Lower leg skin (tissue), 4 donors: ENCODE data around the gene PDE6B. TPM values are rescaled to one million over a fixed set of nuclear protein-coding genes. Genes with fewer than 3 reads are reported as not detected.

Experiments
- DNase-seq, 2 donors: peaks; one replicate each; pipeline ENCODE4 v3.0.0-alpha.2; 2019; ENCODE audit warnings: low spot score in 2 of 2
- H3K4me3 ChIP-seq: fragments of 200-600 bp; sonication (generic); 2 replicates; pipeline ENCODE4 v1.5.1; 2017; ENCODE audit warnings: mild to moderate bottlenecking, low read depth; ENCODE audit not compliant: poor library complexity, severe bottlenecking
- POLR2A ChIP-seq, 2 donors: fragments of 450-650 bp; IDR thresholded peaks; one replicate each; pipeline ENCODE4 v1.6.1; 2016 to 2017; ENCODE audit warnings: antibody characterized with exemption in 2 of 2, mild to moderate bottlenecking in 1 of 2, moderate library complexity in 1 of 2
- WGBS, 2 donors: methylation state at CpG; one replicate each; pipeline ENCODE4 v1.1.5; 2018; 5-methylcytosine and 5-hydroxymethylcytosine counted together
- intact Hi-C: fragments of 100-400 bp; cut with DNase I; formaldehyde crosslinking; loops from one replicate; pipeline ENCODE4 v1.15.0; 2023; ENCODE audit warnings: low total_unique reads
- total RNA-seq, 4 donors: library from RNA; depleted of rRNA; stranded (reverse); fragments of >200 nt; gene quantifications; one replicate each; pipeline ENCODE4 v1.1.0, GENCODE V29; 2016
- TF ChIP-seq, protein P1 (sequence below), 3 donors: fragments of 450-650 bp; IDR thresholded peaks; one replicate each; pipeline ENCODE4 v1.5.1; 2016; ENCODE audit warnings: antibody characterized with exemption in 3 of 3, mild to moderate bottlenecking in 3 of 3, moderate library complexity in 2 of 3

Gene PDE6B
- total RNA-seq, 4 donors from 2014 or later, result 0.59 to 1.5 TPM; not detected in 2

DNA sequence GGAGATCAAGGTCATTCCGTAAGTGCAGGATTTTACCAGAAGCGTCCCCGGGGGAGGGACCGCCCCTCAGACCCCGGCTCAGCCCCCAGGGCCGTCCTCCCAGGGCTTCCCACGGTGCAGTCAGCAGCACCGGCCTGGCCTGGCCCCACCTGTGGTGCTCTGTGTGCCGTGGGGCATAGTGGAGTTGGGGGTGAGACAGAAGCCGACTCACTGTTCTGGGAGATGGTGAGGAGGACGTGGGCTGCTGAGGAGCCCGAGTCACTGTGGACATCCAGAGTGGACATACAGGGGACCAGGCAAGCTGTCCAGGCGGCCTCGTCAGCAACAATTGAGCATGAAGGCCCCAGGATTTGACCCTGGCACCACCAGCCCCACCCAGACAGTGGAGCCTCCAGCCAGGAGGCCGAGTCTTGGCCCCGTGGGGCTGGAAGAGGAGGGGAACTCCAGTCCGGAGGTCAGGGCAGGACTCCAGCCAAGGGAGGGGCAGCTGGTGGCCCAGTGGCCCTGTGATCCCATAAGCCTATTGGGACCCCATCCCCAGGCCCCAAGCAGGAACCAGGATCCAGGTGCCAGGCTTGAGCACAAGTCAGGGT is 29.6 kb downstream of the PDE6B start:
- H3K4me3 ChIP-seq, result no peak overlapping the region
- WGBS, 2 donors, result 53 to 61% methylated on average over 9 to 17 of the region's 17 CpGs
- DNase-seq, result no peak
- intact Hi-C loops, result no loop called here
- TF ChIP-seq, protein P1, sequence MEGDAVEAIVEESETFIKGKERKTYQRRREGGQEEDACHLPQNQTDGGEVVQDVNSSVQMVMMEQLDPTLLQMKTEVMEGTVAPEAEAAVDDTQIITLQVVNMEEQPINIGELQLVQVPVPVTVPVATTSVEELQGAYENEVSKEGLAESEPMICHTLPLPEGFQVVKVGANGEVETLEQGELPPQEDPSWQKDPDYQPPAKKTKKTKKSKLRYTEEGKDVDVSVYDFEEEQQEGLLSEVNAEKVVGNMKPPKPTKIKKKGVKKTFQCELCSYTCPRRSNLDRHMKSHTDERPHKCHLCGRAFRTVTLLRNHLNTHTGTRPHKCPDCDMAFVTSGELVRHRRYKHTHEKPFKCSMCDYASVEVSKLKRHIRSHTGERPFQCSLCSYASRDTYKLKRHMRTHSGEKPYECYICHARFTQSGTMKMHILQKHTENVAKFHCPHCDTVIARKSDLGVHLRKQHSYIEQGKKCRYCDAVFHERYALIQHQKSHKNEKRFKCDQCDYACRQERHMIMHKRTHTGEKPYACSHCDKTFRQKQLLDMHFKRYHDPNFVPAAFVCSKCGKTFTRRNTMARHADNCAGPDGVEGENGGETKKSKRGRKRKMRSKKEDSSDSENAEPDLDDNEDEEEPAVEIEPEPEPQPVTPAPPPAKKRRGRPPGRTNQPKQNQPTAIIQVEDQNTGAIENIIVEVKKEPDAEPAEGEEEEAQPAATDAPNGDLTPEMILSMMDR (IDR thresholded peaks at IDR 0.05), result no peak
- TF ChIP-seq POLR2A (IDR thresholded peaks at IDR 0.05), result no peak

DNA sequence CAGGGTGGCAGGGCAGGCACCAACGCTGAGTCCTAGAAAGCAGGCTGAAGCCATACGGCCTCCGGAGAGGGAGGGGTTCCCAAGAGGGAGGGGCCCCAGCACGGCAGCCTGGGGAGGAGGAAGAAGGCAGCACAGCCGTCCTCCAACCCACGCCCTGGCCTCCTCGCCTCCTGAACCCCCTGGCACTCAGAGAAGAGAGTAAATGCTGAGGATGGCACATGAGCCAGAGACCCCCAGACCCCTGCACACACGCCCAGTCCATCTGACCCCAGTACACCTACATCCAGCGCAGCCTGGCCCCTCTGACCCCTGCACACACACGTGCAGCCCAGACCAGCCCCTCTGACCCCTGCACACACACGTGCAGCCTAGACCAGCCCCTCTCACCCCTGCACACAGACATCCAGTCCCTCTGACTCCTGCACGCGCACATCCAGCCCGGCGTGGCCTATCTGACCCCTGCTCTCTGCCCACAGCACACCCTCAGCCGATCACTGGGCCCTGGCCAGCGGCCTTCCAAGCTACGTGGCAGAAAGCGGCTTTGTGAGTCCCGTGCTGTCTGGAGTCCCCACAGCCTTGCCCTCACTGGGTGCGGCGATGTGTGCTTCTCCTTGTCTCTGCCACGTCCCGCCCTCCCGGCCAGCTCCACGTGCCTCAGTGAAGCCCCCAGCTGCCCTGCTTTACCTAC is 30.2 kb downstream of the PDE6B start:
- no peak for DNase-seq
- no peak overlapping the region for H3K4me3 ChIP-seq
- intact Hi-C loops, result no loop called here
- 63 to 67% methylated on average over 23 to 25 of the region's 26 CpGs for WGBS, 2 donors
- TF ChIP-seq, protein P1 (IDR thresholded peaks at IDR 0.05), result no peak
- TF ChIP-seq POLR2A (IDR thresholded peaks at IDR 0.05), result no peak

DNA sequence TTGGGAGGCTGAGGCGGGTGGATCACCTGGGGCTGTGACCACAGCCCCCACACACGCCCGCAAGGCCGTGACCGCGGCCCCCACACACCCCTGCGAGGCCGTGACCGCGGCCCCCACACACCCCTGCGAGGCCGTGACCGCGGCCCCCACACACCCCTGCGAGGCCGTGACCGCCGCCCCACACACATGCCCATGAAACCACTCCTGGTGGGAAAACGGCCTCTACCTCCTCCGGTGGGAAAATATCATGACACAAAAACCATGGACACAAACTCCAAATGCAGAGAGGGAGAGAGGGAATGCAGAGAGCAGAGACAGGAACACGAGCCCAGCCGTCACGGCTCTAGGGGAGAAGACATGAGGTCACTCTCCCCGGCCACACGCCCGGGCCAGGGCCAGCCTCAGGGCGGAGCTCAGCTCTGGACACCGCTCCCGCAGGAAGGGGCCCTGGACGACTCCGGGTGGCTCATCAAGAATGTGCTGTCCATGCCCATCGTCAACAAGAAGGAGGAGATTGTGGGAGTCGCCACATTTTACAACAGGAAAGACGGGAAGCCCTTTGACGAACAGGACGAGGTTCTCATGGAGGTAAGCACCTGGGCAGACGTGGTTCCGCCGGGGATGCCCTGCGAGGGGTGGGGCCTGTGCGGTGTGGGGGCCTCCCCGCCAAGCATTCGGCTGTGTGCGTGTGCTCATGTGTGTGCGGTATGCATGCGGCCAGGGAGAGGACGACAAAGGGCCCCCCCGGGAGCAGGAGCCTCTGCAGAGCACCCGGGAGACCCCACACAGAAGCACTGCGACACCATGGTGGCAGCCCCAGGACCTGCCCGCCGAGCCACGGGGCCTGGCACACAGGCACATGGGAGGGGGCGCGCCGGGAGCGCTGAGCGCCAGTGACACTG is 31.3 kb downstream of the PDE6B start:
- intact Hi-C loops, result no loop called here
- TF ChIP-seq, protein P1 (IDR thresholded peaks at IDR 0.05), result no peak
- TF ChIP-seq POLR2A (IDR thresholded peaks at IDR 0.05), result no peak
- 72 to 77% methylated on average over 58 of the region's 58 CpGs for WGBS, 2 donors
- DNase-seq, result no peak
- no peak overlapping the region for H3K4me3 ChIP-seq

DNA sequence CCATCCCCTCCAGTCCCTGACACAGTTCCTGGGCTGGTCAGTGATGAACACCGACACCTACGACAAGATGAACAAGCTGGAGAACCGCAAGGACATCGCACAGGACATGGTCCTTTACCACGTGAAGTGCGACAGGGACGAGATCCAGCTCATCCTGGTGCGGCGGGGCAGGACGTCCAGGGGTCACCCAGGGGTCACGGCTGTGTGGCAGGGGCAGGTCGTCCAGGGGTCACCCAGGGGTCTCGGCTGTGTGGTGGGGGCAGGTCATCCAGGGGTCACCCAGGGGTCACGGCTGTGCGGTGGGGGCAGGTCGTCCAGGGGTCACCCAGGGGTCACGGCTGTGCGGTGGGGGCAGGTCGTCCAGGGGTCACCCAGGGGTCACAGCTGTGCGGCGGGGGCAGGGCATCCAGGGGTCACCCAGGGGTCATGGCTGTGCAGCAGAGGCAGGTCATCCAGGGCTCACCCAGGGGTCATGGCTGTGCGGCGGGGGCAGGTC is 32.0 kb downstream of the PDE6B start:
- 71 to 77% methylated on average over 11 to 23 of the region's 23 CpGs for WGBS, 2 donors
- H3K4me3 ChIP-seq, result no peak overlapping the region
- no peak for DNase-seq
- intact Hi-C loops, result no loop called here
- TF ChIP-seq POLR2A (IDR thresholded peaks at IDR 0.05), result no peak
- TF ChIP-seq, protein P1 (IDR thresholded peaks at IDR 0.05), result no peak

DNA sequence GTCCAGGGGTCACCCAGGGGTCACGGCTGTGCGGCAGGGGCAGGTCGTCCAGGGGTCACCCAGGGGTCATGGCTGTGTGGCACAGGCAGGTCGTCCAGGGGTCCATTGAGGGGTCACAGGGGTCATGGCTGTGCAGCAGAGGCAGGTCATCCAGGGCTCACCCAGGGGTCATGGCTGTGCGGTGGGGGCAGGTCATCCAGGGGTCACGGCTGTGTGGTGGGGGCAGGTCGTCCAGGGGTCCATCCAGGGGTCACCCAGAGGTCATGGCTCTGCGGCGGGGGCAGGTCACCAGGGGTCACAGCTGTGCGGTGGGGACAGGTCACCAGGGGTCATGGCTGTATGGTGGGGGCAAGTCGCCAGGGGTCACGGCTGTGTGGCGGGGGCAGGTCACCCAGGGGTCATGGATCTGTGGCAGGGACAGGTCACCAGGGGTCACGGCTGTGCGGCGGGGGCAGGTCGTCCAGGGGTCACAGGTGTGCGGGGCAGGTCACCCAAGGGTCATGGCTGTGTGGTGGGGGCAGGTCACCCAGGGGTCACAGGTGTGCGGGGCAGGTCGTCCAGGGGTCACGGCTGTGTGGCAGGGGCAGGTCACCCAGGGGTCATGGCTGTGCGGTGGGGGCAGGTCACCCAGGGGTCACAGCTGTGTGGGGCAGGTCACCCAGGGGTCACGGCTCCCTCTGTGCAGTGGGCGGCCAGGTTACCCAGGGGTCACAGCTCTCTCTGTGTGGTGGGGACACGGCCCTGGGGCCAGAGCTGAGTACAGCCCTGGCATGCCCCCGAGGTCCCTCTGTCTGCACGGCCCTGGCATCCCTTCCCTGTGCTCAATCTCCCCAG is 32.7 kb downstream of the PDE6B start:
- TF ChIP-seq, protein P1 (IDR thresholded peaks at IDR 0.05), result no peak
- TF ChIP-seq POLR2A (IDR thresholded peaks at IDR 0.05), result no peak
- WGBS, 2 donors, result 69 to 76% methylated on average over 7 to 8 of the region's 27 CpGs
- no peak for DNase-seq
- no peak overlapping the region for H3K4me3 ChIP-seq
- intact Hi-C loops, result no loop called here
